ENCODE results near the gene TBX6. TPM values are rescaled to one million over a fixed set of nuclear protein-coding genes. Genes with fewer than 3 reads are reported as not detected.

TBX6 gene
- total RNA-seq, 1 experiment from 2014 or later: 0.46 TPM

GRCh38 chr16:30096862-30097563, 5.3 kb upstream of the TBX6 start:
- no TSS peak for BruUV-seq (replicated peaks)
- CTCF ChIA-PET: no interaction called here
- Histone ChIP-seq H3K36me3 (ENCODE audit: control insufficient read depth, insufficient read depth, low read length) (no peaks in the 10 kb centered on the region), H3K27me3 (ENCODE audit: control insufficient read depth, insufficient read depth, low read length) (no peaks in the 10 kb centered on the region), H3K4me3 (ENCODE audit: low read depth in 2 of 2, low read length in 2 of 2) (no peak overlapping the region), H3K4me1 (ENCODE audit: control insufficient read depth, insufficient read depth, low read length) (peaks cover 10% of the 10 kb centered on the region), H3K27ac (ENCODE audit: low read length) (no peak overlapping the region), H3K9me3 (ENCODE audit: control insufficient read depth, insufficient read depth, low read depth, low read length) (peaks cover 19% of the 10 kb centered on the region; the same call in 1 of the 2 replicates)
- TF ChIP-seq REST (IDR thresholded peaks at IDR 0.05; ENCODE audit: insufficient read depth in 1 of 2, low read depth in 2 of 2, low read length in 1 of 2) (no peak), POLR2AphosphoS5 (IDR thresholded peaks at IDR 0.05; ENCODE audit: low read depth, low read length) (no peak), TCF7L2 (IDR thresholded peaks at IDR 0.05; ENCODE audit: low read depth, low read length) (no peak)
- no peak for ATAC-seq
- POLR2A ChIA-PET: interaction anchor here (0.6 kb wide), 1 partner anchor 39 kb away, joined by 7 read pairs; no protein-coding TSS in a partner anchor
- no peak for DNase-seq (ENCODE audit: low read depth, low spot score)
- intact Hi-C loops (cut with micrococcal nuclease; ENCODE audit: unreplicated experiment): no loop called here
- in situ Hi-C loops (cut with HindIII; ENCODE audit: low pct_unique_long_range_greater_than_20kb, low sequenced_read_pairs): no loop called here

DNA sequence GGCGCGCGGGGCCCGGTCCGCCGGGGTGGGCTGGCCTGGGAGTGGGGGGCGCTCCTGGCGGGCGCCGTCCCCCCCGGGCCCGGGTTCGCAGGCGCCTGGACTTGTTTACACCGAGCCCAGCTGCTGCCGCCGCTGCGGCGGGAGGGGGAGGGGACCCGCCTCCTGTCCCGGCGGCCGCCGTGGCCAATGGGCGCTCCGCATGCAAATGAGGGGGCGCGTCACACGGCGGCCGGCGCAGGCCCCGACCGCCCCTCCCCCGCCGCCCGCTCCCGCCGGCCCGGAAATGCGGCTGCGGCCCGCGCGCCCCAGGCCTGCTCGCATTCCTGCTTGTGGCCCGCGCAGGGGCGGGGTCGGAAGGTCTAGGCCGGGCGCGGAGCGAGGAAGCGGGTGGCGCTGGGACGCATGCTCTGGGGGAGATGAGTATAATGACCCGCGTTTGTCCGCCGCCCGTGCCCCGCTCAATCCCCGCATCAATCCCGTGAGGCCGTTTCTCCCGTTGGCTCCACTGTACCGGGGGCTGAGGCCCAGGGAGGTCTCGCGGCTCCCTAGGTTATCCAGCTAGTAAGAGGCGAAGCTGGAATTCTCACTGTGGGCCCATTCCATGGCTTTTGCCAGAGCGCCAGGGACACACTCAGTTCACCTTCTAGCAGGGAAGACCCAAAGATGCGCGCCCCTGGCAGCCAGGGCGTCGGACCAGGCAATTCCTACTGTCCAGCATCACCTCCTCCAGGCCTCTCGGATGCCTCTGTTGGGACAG, 4.6 kb upstream of the TBX6 start, which contains the start of gene YPEL3:
Gene YPEL3 (minus strand): TSS at position 109 of the 757 bp plus-strand sequence. CDS start 731 bp downstream, outside the sequence.
- in situ Hi-C loops (cut with HindIII; ENCODE audit: low pct_unique_long_range_greater_than_20kb, low sequenced_read_pairs) (no loop called here), intact Hi-C loops (cut with micrococcal nuclease; ENCODE audit: unreplicated experiment) (no loop called here)
- no peak for DNase-seq (ENCODE audit: low read depth, low spot score)
- no peak within 1 kb of the TSS for H3K27ac ChIP-seq (ENCODE audit: low read length)
- no peak for ATAC-seq
- H3K4me3 ChIP-seq (ENCODE audit: low read depth in 2 of 2, low read length in 2 of 2): peak within 1 kb of the TSS in 1 of 2 experiments; percentile 19; a peak in 1 of 4 replicates
- peaks cover 19% of the 10 kb centered on the region; the same call in 1 of the 2 replicates for H3K9me3 ChIP-seq (ENCODE audit: control insufficient read depth, insufficient read depth, low read depth, low read length)
- ChIA-PET CTCF (no interaction called here), POLR2A (interaction anchor here (0.6 kb wide), 1 partner anchor 40 kb away, joined by 7 read pairs; no protein-coding TSS in a partner anchor)
- no peaks in the 10 kb centered on the region for H3K27me3 ChIP-seq (ENCODE audit: control insufficient read depth, insufficient read depth, low read length)
- no peaks in the 10 kb centered on the region for H3K36me3 ChIP-seq (ENCODE audit: control insufficient read depth, insufficient read depth, low read length)
- no TSS peak for BruUV-seq (replicated peaks)
- TF ChIP-seq SIN3A (IDR thresholded peaks at IDR 0.05; ENCODE audit: borderline replicate concordance, insufficient read depth, low read depth, low read length) (no peak), POLR2AphosphoS5 (IDR thresholded peaks at IDR 0.05; ENCODE audit: low read depth, low read length) (no peak), REST (IDR thresholded peaks at IDR 0.05; ENCODE audit: insufficient read depth in 1 of 2, low read depth in 2 of 2, low read length in 1 of 2) (no peak), TCF7L2 (IDR thresholded peaks at IDR 0.05; ENCODE audit: low read depth, low read length) (no peak)
- H3K4me1 ChIP-seq (ENCODE audit: control insufficient read depth, insufficient read depth, low read length): peaks cover 10% of the 10 kb centered on the region
